Fibroblast of skin of right quadriceps (primary cell): ENCODE data around the gene HINFP.
"Not testable (repeated sequence)": the region's sequence is repeated elsewhere in the genome, so short reads cannot be mapped to it uniquely, and the experiment has no call there.

Experiments
- DNase-seq: peaks from one replicate; pipeline ENCODE4 v3.0.0-alpha.2; 2013

Gene HINFP

GRCh38 chr11:119100994-119101758 lies 20.2 kb upstream of the HINFP start:
- no peak for DNase-seq

GRCh38 chr11:119101759-119102423 lies 19.5 kb upstream of the HINFP start, which contains the start of gene DPAGT1:
DPAGT1 (minus strand) TSS chr11:119101853; CDS start chr11:119101655, 198 bp downstream.
- DNase-seq, result peak; percentile 98

GRCh38 chr11:119103161-119103664 lies 18.2 kb upstream of the HINFP start:
- not testable (repeated sequence) for DNase-seq

- DNase-seq, result no peak
Observed at GRCh38 chr11:119103793-119104192, 17.6 kb upstream of the HINFP start.

- DNase-seq, result peak; percentile 90
Observed at GRCh38 chr11:119106564-119107537, 14.5 kb upstream of the HINFP start, which contains the start of gene C2CD2L. C2CD2L (plus strand) TSS chr11:119107344; CDS start chr11:119107742, 398 bp downstream.

GRCh38 chr11:119107538-119108145 lies 13.7 kb upstream of the HINFP start:
- no peak for DNase-seq

GRCh38 chr11:119108146-119108856 lies 13.1 kb upstream of the HINFP start:
- no peak for DNase-seq

- no peak for DNase-seq
Observed at GRCh38 chr11:119108857-119109221, 12.5 kb upstream of the HINFP start.

- no peak for DNase-seq
Observed at GRCh38 chr11:119109843-119110242, 11.5 kb upstream of the HINFP start.

GRCh38 chr11:119110439-119110838 lies 10.9 kb upstream of the HINFP start:
- no peak for DNase-seq

- no peak for DNase-seq
Observed at GRCh38 chr11:119111361-119111925, 9.9 kb upstream of the HINFP start.

GRCh38 chr11:119112314-119113020 lies 8.9 kb upstream of the HINFP start:
- no peak for DNase-seq

- DNase-seq, result no peak
Observed at GRCh38 chr11:119113716-119114115, 7.7 kb upstream of the HINFP start.

- DNase-seq, result no peak
Observed at GRCh38 chr11:119114351-119114750, 7.0 kb upstream of the HINFP start.

GRCh38 chr11:119115484-119116234 lies 5.7 kb upstream of the HINFP start:
- no peak for DNase-seq

- DNase-seq, result no peak
Observed at GRCh38 chr11:119116235-119116594, 5.2 kb upstream of the HINFP start.

- DNase-seq, result no peak
Observed at GRCh38 chr11:119116601-119117000, 4.8 kb upstream of the HINFP start.

- no peak for DNase-seq
Observed at GRCh38 chr11:119117004-119117706, 4.2 kb upstream of the HINFP start.

- no peak for DNase-seq
Observed at GRCh38 chr11:119118227-119118626, 3.2 kb upstream of the HINFP start.
